H9 (cell line): ENCODE data around the gene CPB2. TPM values are rescaled to one million over a fixed set of nuclear protein-coding genes. Genes with fewer than 3 reads are reported as not detected.

Experiments used
- DNase-seq: peaks from one replicate; pipeline ENCODE4 v3.0.0-alpha.2; 2017
- H2AFZ ChIP-seq: one replicate; pipeline ENCODE4 v1.6.1; 2013; ENCODE audit warnings: mild to moderate bottlenecking, low read length, control low read depth, moderate library complexity
- H2AK5ac ChIP-seq: 2 replicates; pipeline ENCODE4 v1.6.1; 2013; ENCODE audit warnings: low read length, control low read depth, mixed read lengths; ENCODE audit not compliant: insufficient read length
- H2BK120ac ChIP-seq: one replicate; pipeline ENCODE4 v1.6.1; 2013; ENCODE audit warnings: low read depth, mild to moderate bottlenecking, low read length, control low read depth, inconsistent platforms; ENCODE audit not compliant: poor library complexity, severe bottlenecking
- H2BK12ac ChIP-seq: 2 replicates; pipeline ENCODE4 v1.6.1; 2013; ENCODE audit warnings: low read length, control low read depth, mixed read lengths, low read depth; ENCODE audit not compliant: insufficient read length
- H2BK15ac ChIP-seq: 2 replicates; pipeline ENCODE4 v1.6.1; 2013; ENCODE audit warnings: low read depth, low read length, control low read depth
- H2BK20ac ChIP-seq: one replicate; pipeline ENCODE4 v1.6.1; 2013; ENCODE audit warnings: low read depth, mild to moderate bottlenecking, low read length, control low read depth, inconsistent platforms; ENCODE audit not compliant: poor library complexity, severe bottlenecking
- H2BK5ac ChIP-seq: 2 replicates; pipeline ENCODE4 v1.6.1; 2013; ENCODE audit warnings: low read length, control low read depth, mixed read lengths; ENCODE audit not compliant: insufficient read length
- H3K14ac ChIP-seq: 2 replicates; pipeline ENCODE4 v1.6.1; 2013; ENCODE audit warnings: low read length, control low read depth; ENCODE audit not compliant: insufficient read depth
- H3K18ac ChIP-seq: 2 replicates; pipeline ENCODE4 v1.6.1; 2013; ENCODE audit warnings: low read depth, mild to moderate bottlenecking, mixed read lengths, low read length, control low read depth; ENCODE audit not compliant: insufficient read length
- H3K23ac ChIP-seq: 2 replicates; pipeline ENCODE4 v1.6.1; 2013; ENCODE audit warnings: low read length, control low read depth, mixed read lengths, low read depth; ENCODE audit not compliant: insufficient read length
- H3K23me2 ChIP-seq: 2 replicates; pipeline ENCODE4 v1.6.1; 2013; ENCODE audit warnings: low read depth, mild to moderate bottlenecking, mixed read lengths, low read length, control low read depth; ENCODE audit not compliant: insufficient read length, poor library complexity, severe bottlenecking
- H3K27ac ChIP-seq: 2 replicates; pipeline ENCODE4 v1.5.1; 2013; ENCODE audit warnings: low read length, control low read depth, mixed read lengths, low read depth; ENCODE audit not compliant: insufficient read length
- H3K27me3 ChIP-seq: 2 replicates; pipeline ENCODE4 v1.6.1; 2013; ENCODE audit warnings: low read length, control low read depth, inconsistent platforms; ENCODE audit not compliant: insufficient read depth
- H3K4ac ChIP-seq: 2 replicates; pipeline ENCODE4 v1.6.1; 2013; ENCODE audit warnings: low read depth, mild to moderate bottlenecking, control low read depth, inconsistent platforms, low read length, moderate library complexity
- H3K4me1 ChIP-seq: 2 replicates; pipeline ENCODE4 v1.6.1; 2013; ENCODE audit warnings: low read length, control low read depth, inconsistent platforms; ENCODE audit not compliant: insufficient read depth
- H3K4me2 ChIP-seq: 2 replicates; pipeline ENCODE4 v1.6.1; 2013; ENCODE audit warnings: low read length, control low read depth, mixed read lengths; ENCODE audit not compliant: insufficient read length, insufficient read depth
- H3K56ac ChIP-seq: 2 replicates; pipeline ENCODE4 v1.6.1; 2013; ENCODE audit warnings: low read depth, mild to moderate bottlenecking, mixed read lengths, low read length, control low read depth; ENCODE audit not compliant: insufficient read length
- H3K79me1 ChIP-seq: 2 replicates; pipeline ENCODE4 v1.6.1; 2013; ENCODE audit warnings: low read depth, mild to moderate bottlenecking, moderate library complexity, low read length, control low read depth, inconsistent platforms; ENCODE audit not compliant: insufficient read depth, poor library complexity, severe bottlenecking
- H3K79me2 ChIP-seq: 2 replicates; pipeline ENCODE4 v1.6.1; 2013; ENCODE audit warnings: low read length, control low read depth, inconsistent platforms; ENCODE audit not compliant: insufficient read depth
- H3K9ac ChIP-seq: 2 replicates; pipeline ENCODE4 v1.6.1; 2013; ENCODE audit warnings: low read length, control low read depth, mixed read lengths; ENCODE audit not compliant: insufficient read length; ENCODE audit errors: extremely low read depth
- H3K9me3 ChIP-seq: one replicate; pipeline ENCODE4 v1.6.1; 2013; ENCODE audit warnings: low read depth, low read length, inconsistent platforms; ENCODE audit not compliant: control insufficient read depth
- H3T11ph ChIP-seq: one replicate; pipeline ENCODE4 v1.6.1; 2013; ENCODE audit warnings: mild to moderate bottlenecking, low read length, control low read depth, inconsistent platforms
- H4K20me1 ChIP-seq: one replicate; pipeline ENCODE4 v1.6.1; 2013; ENCODE audit not compliant: control insufficient read depth, insufficient read length, insufficient read depth
- H4K5ac ChIP-seq: 2 replicates; pipeline ENCODE4 v1.6.1; 2013; ENCODE audit warnings: low read depth, mild to moderate bottlenecking, mixed read lengths, low read length, control low read depth; ENCODE audit not compliant: insufficient read length
- H4K8ac ChIP-seq: replicated peaks from 2 replicates; pipeline ENCODE4 v1.6.1; 2013; ENCODE audit warnings: low read length, control low read depth, mixed read lengths, low read depth; ENCODE audit not compliant: insufficient read length
- H4K91ac ChIP-seq: 2 replicates; pipeline ENCODE4 v1.6.1; 2013; ENCODE audit warnings: low read depth, mild to moderate bottlenecking, moderate library complexity, mixed read lengths, low read length, control low read depth; ENCODE audit not compliant: insufficient read length
- H3K27ac Mint-ChIP-seq, 3 experiments: 2 replicates in 2 of 3; 3 replicates in 1 of 3; pipeline ENCODE4 v1.8.0; 2020 to 2021; ENCODE audit warnings: mixed read lengths in 3 of 3, mild to moderate bottlenecking in 1 of 3, moderate library complexity in 1 of 3
- H3K27me3 Mint-ChIP-seq: 2 replicates; pipeline ENCODE4 v1.8.0; 2021; ENCODE audit warnings: low read depth, mild to moderate bottlenecking, moderate library complexity, mixed read lengths
- H3K36me3 Mint-ChIP-seq, 3 experiments: 2 replicates in 2 of 3; 3 replicates in 1 of 3; pipeline ENCODE4 v1.8.0; 2020 to 2021; ENCODE audit warnings: low read depth in 3 of 3, mixed read lengths in 3 of 3; ENCODE audit not compliant: insufficient read depth in 1 of 3
- H3K4me1 Mint-ChIP-seq, 2 experiments: 2 replicates each; pipeline ENCODE4 v1.8.0; 2020; ENCODE audit warnings: mixed read lengths in 2 of 2
- H3K4me3 Mint-ChIP-seq, 2 experiments: 2 replicates in 1 of 2; 3 replicates in 1 of 2; pipeline ENCODE4 v1.8.0; 2020 to 2021; ENCODE audit warnings: mild to moderate bottlenecking in 2 of 2, mixed read lengths in 2 of 2, moderate library complexity in 1 of 2
- H3K9me3 Mint-ChIP-seq, 2 experiments: 2 replicates in 1 of 2; 3 replicates in 1 of 2; pipeline ENCODE4 v1.8.0; 2020; ENCODE audit warnings: mild to moderate bottlenecking in 2 of 2, mixed read lengths in 2 of 2, moderate library complexity in 1 of 2
- WGBS: extraction: QIAGEN DNeasy Blood & Tissue Kit; methylation state at CpG from one replicate; pipeline ENCODE4 v1.1.7; 2013; ENCODE audit warnings: missing lambda C conversion rate, low lambda C conversion rate, mixed read lengths; ENCODE audit not compliant: insufficient read length; ENCODE audit errors: extremely low coverage; 5-methylcytosine and 5-hydroxymethylcytosine counted together
- total RNA-seq: library from RNA; stranded (reverse); gene quantifications from 2 replicates; pipeline ENCODE4 v1.2.1, GENCODE V29; 2021
- TF ChIP-seq, protein P1 (sequence below): fragments of 200-600 bp; sonication (generic); conservative IDR thresholded peaks from 3 replicates; pipeline ENCODE4 v1.8.0; 2021; ENCODE audit warnings: antibody characterized with exemption, mild to moderate bottlenecking

Gene CPB2
- total RNA-seq, 1 experiment from 2014 or later = not detected

DNA sequence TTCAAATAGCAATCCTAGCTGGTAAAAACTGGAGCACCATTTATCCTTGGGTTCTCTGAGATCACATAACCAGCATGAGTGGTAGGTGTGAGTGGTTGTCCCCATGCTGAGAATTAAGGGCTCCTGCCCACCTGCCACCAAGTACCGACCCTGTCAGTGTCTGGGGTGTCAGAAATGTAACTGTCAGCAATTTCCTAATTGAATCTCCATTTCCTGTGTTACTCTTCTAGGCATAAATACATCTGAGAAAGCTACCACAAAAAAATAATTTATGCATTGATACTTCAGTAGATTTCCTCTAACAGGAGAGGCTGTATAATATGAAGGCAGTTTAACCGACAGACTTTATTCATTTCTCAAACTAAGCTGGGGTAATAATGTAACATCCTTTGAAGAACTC, 25.1 kb downstream of the CPB2 start:
- TF ChIP-seq, protein P1, sequence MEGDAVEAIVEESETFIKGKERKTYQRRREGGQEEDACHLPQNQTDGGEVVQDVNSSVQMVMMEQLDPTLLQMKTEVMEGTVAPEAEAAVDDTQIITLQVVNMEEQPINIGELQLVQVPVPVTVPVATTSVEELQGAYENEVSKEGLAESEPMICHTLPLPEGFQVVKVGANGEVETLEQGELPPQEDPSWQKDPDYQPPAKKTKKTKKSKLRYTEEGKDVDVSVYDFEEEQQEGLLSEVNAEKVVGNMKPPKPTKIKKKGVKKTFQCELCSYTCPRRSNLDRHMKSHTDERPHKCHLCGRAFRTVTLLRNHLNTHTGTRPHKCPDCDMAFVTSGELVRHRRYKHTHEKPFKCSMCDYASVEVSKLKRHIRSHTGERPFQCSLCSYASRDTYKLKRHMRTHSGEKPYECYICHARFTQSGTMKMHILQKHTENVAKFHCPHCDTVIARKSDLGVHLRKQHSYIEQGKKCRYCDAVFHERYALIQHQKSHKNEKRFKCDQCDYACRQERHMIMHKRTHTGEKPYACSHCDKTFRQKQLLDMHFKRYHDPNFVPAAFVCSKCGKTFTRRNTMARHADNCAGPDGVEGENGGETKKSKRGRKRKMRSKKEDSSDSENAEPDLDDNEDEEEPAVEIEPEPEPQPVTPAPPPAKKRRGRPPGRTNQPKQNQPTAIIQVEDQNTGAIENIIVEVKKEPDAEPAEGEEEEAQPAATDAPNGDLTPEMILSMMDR = no peak
- no peak overlapping the region for H3K56ac ChIP-seq
- H3K18ac ChIP-seq = no peak overlapping the region
- H3K9me3 ChIP-seq = no peaks in the 10 kb centered on the region
- no peak overlapping the region for H4K91ac ChIP-seq
- no peaks in the 10 kb centered on the region for H3K79me2 ChIP-seq
- no peaks in the 10 kb centered on the region for H3K23me2 ChIP-seq
- H2AFZ ChIP-seq = no peak overlapping the region
- no peak overlapping the region for H2BK120ac ChIP-seq
- no peak overlapping the region for H3T11ph ChIP-seq
- Mint-ChIP-seq H3K27me3 (peaks cover 5% of the 10 kb centered on the region; the same call in 1 of the 2 replicates), H3K4me1 (no peaks in the 10 kb centered on the region), H3K4me3 (no peak overlapping the region), H3K36me3 (peaks cover 0 to 1% (median 0%) of the 10 kb centered on the region in 3 experiments; a peak in 1 of 7 replicates), H3K27ac (no peak overlapping the region), H3K9me3 (peaks cover under 1 to 1% of the 10 kb centered on the region in 2 experiments; a peak in 1 of 5 replicates)
- no peaks in the 10 kb centered on the region for H4K20me1 ChIP-seq
- no peak overlapping the region for H2BK15ac ChIP-seq
- no peak overlapping the region for H3K9ac ChIP-seq
- no peak overlapping the region for H3K14ac ChIP-seq
- no peak overlapping the region for H2BK20ac ChIP-seq
- no peak overlapping the region for H3K23ac ChIP-seq
- H3K27me3 ChIP-seq = no peaks in the 10 kb centered on the region
- H3K4ac ChIP-seq = no peak overlapping the region
- no peak overlapping the region for H2BK12ac ChIP-seq
- no peaks in the 10 kb centered on the region for H3K79me1 ChIP-seq
- no peak overlapping the region for H4K8ac ChIP-seq
- H3K4me1 ChIP-seq = no peaks in the 10 kb centered on the region
- no peak overlapping the region for H3K27ac ChIP-seq
- H3K4me2 ChIP-seq = no peak overlapping the region
- DNase-seq = no peak
- H2BK5ac ChIP-seq = no peak overlapping the region
- H4K5ac ChIP-seq = no peak overlapping the region
- no CpG with 5 or more reads among the region's 2 CpGs for WGBS
- no peak overlapping the region for H2AK5ac ChIP-seq
